ENCODE measurements around the gene DNAH1. TPM values are rescaled to one million over a fixed set of nuclear protein-coding genes. Genes with fewer than 3 reads are reported as not detected.

Gene DNAH1
- total RNA-seq, 2 donors from 2014 or later, result 1.5 to 2.5 TPM

GRCh38 chr3:52383446-52383845 lies 67.3 kb downstream of the DNAH1 start:
- Histone ChIP-seq H3K9me3 (no peaks in the 10 kb centered on the region), H3K36me3 (no peaks in the 10 kb centered on the region), H3K27ac (no peak overlapping the region), H3K4me1 (no peaks in the 10 kb centered on the region), H3K27me3 (no peaks in the 10 kb centered on the region), H3K4me3 (no peak overlapping the region)
- TF ChIP-seq CTCF (IDR thresholded peaks at IDR 0.05), result no peak
- DNase-seq (ENCODE audit: low spot score), result no peak

GRCh38 chr3:52384019-52384761 lies 68.1 kb downstream of the DNAH1 start:
- no peaks in the 10 kb centered on the region for H3K27me3 ChIP-seq
- no peaks in the 10 kb centered on the region for H3K9me3 ChIP-seq
- no peak for TF ChIP-seq CTCF (IDR thresholded peaks at IDR 0.05)
- H3K4me1 ChIP-seq, result no peaks in the 10 kb centered on the region
- H3K27ac ChIP-seq, result no peak overlapping the region
- no peak overlapping the region for H3K4me3 ChIP-seq
- DNase-seq (ENCODE audit: low spot score), result no peak
- H3K36me3 ChIP-seq, result no peaks in the 10 kb centered on the region

- H3K36me3 ChIP-seq, result no peaks in the 10 kb centered on the region
- DNase-seq (ENCODE audit: low spot score), result no peak
- no peaks in the 10 kb centered on the region for H3K27me3 ChIP-seq
- H3K9me3 ChIP-seq, result no peaks in the 10 kb centered on the region
- TF ChIP-seq CTCF (IDR thresholded peaks at IDR 0.05), result no peak
- H3K27ac ChIP-seq, result no peak overlapping the region
- H3K4me3 ChIP-seq, result no peak overlapping the region
- no peaks in the 10 kb centered on the region for H3K4me1 ChIP-seq
Observed at GRCh38 chr3:52385157-52385556, 69.0 kb downstream of the DNAH1 start.

GRCh38 chr3:52387481-52387880 lies 71.4 kb downstream of the DNAH1 start:
- no peaks in the 10 kb centered on the region for H3K27me3 ChIP-seq
- TF ChIP-seq CTCF (IDR thresholded peaks at IDR 0.05), result no peak
- no peak overlapping the region for H3K4me3 ChIP-seq
- no peak for DNase-seq (ENCODE audit: low spot score)
- peaks cover 3% of the 10 kb centered on the region for H3K36me3 ChIP-seq
- no peaks in the 10 kb centered on the region for H3K9me3 ChIP-seq
- no peaks in the 10 kb centered on the region for H3K4me1 ChIP-seq
- no peak overlapping the region for H3K27ac ChIP-seq

- DNase-seq (ENCODE audit: low spot score), result no peak
- no peak for TF ChIP-seq CTCF (IDR thresholded peaks at IDR 0.05)
- peaks cover 6% of the 10 kb centered on the region for H3K36me3 ChIP-seq
Observed at GRCh38 chr3:52388348-52388821, 72.3 kb downstream of the DNAH1 start.

GRCh38 chr3:52388933-52389332 lies 72.8 kb downstream of the DNAH1 start:
- Histone ChIP-seq H3K4me3 (no peak overlapping the region), H3K9me3 (no peaks in the 10 kb centered on the region), H3K36me3 (peaks cover 6% of the 10 kb centered on the region), H3K4me1 (no peaks in the 10 kb centered on the region), H3K27ac (no peak overlapping the region), H3K27me3 (no peaks in the 10 kb centered on the region)
- DNase-seq (ENCODE audit: low spot score), result no peak
- TF ChIP-seq CTCF (IDR thresholded peaks at IDR 0.05), result no peak

More at GRCh38 chr3:52388348-52388821, 72.3 kb downstream of the DNAH1 start:
- Histone ChIP-seq H3K4me1 (no peaks in the 10 kb centered on the region), H3K9me3 (no peaks in the 10 kb centered on the region), H3K27me3 (no peaks in the 10 kb centered on the region), H3K27ac (no peak overlapping the region), H3K4me3 (no peak overlapping the region)

Data from right atrium auricular region (tissue), 2 donors.